HepG2 (cell line): ENCODE results near the gene RERE. TPM values are rescaled to one million over a fixed set of nuclear protein-coding genes. Genes with fewer than 3 reads are reported as not detected.

Experiments used
- ATAC-seq: fragments of 200-7000 bp; cut with Tn5 transposase; 3 replicates; pipeline ENCODE4 v1.9.1; 2020; ENCODE audit warnings: mild to moderate bottlenecking, moderate library complexity
- BruUV-seq: library from RNA; stranded (reverse); fragments of 400-500 nt; replicated peaks from 2 replicates; lab custom pipeline; 2021; lab: Mats Ljungman, UMichigan
- CTCF ChIA-PET: fragments of 300-600 bp; formaldehyde crosslinking; extraction: SDS; loops from one replicate; lab custom pipeline; 2021; ENCODE audit warnings: low total read pairs, inconsistent platforms, low intra/inter-chr PET ratio; lab: Yijun Ruan, JAX
- POLR2A ChIA-PET: fragments of 350-600 bp; sonication (Branson Sonifier 250); formaldehyde crosslinking; loops from one replicate; lab custom pipeline; 2020; ENCODE audit warnings: antibody characterized with exemption, inconsistent platforms; lab: Yijun Ruan, JAX
- DNase-seq: peaks from one replicate; pipeline ENCODE4 v3.0.0-alpha.2; 2015; ENCODE audit warnings: low spot score
- FAIRE-seq: peaks from 3 replicates; lab custom pipeline; 2011; peaks lifted over from hg19 to GRCh38; lab: Jason Lieb, UNC
- H2AFZ ChIP-seq: one replicate; pipeline ENCODE4 v1.6.1; 2011; ENCODE audit warnings: low read length, inconsistent platforms
- H3K27ac ChIP-seq: fragments of 300-600 bp; 3 replicates; pipeline ENCODE4 v1.8.0; 2011; ENCODE audit warnings: mixed run types, mild to moderate bottlenecking, mixed read lengths, low read length, inconsistent platforms; ENCODE audit not compliant: insufficient read depth; ENCODE audit errors: extremely low read length
- H3K27me3 ChIP-seq, 2 experiments: fragments of 200-600 bp in 1 of 2; 2 replicates in 1 of 2; 3 replicates in 1 of 2; pipeline versions ENCODE4 v1.6.0 to v1.8.0; 2011; ENCODE audit warnings: low read length in 2 of 2, mild to moderate bottlenecking in 2 of 2, moderate library complexity in 2 of 2, inconsistent platforms in 1 of 2; ENCODE audit not compliant: insufficient read depth in 2 of 2, control insufficient read depth in 1 of 2
- H3K36me3 ChIP-seq, 2 experiments: fragments of 200-600 bp in 1 of 2; replicated peaks in 1 of 2; 2 replicates in 1 of 2; 3 replicates in 1 of 2; pipeline versions ENCODE4 v1.5.1 to v1.8.0; 2011; ENCODE audit warnings: low read length in 2 of 2, inconsistent platforms in 1 of 2; ENCODE audit not compliant: insufficient read depth in 2 of 2, control insufficient read depth in 1 of 2
- H3K4me1 ChIP-seq: 2 replicates; pipeline ENCODE4 v1.5.1; 2012; ENCODE audit warnings: low read length, inconsistent platforms; ENCODE audit not compliant: insufficient read depth
- H3K4me2 ChIP-seq: 2 replicates; pipeline ENCODE4 v1.6.0; 2011; ENCODE audit warnings: low read depth, low read length, inconsistent platforms
- H3K4me3 ChIP-seq, 3 experiments: fragments of 200-600 bp in 1 of 3; sonication (generic), shearing (Covaris generic) in 1 of 3; replicated peaks in 1 of 3; 2 replicates each; pipeline ENCODE4 v1.5.1; 2011 to 2016; ENCODE audit warnings: low read length in 3 of 3, inconsistent platforms in 2 of 3, low read depth in 2 of 3, mild to moderate bottlenecking in 2 of 3, control low read depth in 1 of 3, mixed read lengths in 1 of 3; ENCODE audit not compliant: insufficient read depth in 1 of 3
- H3K79me2 ChIP-seq: one replicate; pipeline ENCODE4 v1.6.1; 2011; ENCODE audit warnings: low read length, inconsistent platforms; ENCODE audit not compliant: insufficient read depth
- H3K9ac ChIP-seq: 2 replicates; pipeline ENCODE4 v1.6.0; 2011; ENCODE audit warnings: mild to moderate bottlenecking, low read depth, low read length, inconsistent platforms; ENCODE audit not compliant: insufficient read depth
- H3K9me3 ChIP-seq: 2 replicates; pipeline ENCODE4 v1.5.1; 2012; ENCODE audit warnings: mild to moderate bottlenecking, low read length
- H4K20me1 ChIP-seq: 2 replicates; pipeline ENCODE4 v1.6.0; 2011; ENCODE audit warnings: inconsistent platforms, mild to moderate bottlenecking, low read length, moderate library complexity; ENCODE audit not compliant: insufficient read depth
- CREM ChIP-seq, 2 experiments: sonication (generic) in 1 of 2; formaldehyde crosslinking in 1 of 2; IDR thresholded peaks; 2 replicates each; pipeline versions ENCODE4 v1.4.0 to v1.6.1; 2016 to 2020; ENCODE audit warnings: antibody characterized with exemption in 1 of 2, mild to moderate bottlenecking in 1 of 2, missing genetic modification reagents in 1 of 2
- SIX1 ChIP-seq: sonication (generic); formaldehyde crosslinking; IDR thresholded peaks from 2 replicates; pipeline ENCODE4 v1.4.0; 2020; ENCODE audit warnings: missing genetic modification reagents, borderline replicate concordance
- WGBS: methylation state at CpG from one replicate; pipeline ENCODE4 v1.1.6; 2017; ENCODE audit warnings: low lambda C conversion rate; 5-methylcytosine and 5-hydroxymethylcytosine counted together
- in situ Hi-C: cut with HindIII; loops from 2 replicates; pipeline ENCODE4 v1.10.0; 2017; ENCODE audit warnings: low pct_unique_long_range_greater_than_20kb; ENCODE audit not compliant: extremely low pct_ligation_motif_present
- intact Hi-C: fragments of 100-400 bp; cut with micrococcal nuclease; formaldehyde crosslinking; loops from one replicate; pipeline ENCODE4 v1.10.0; 2022; ENCODE audit not compliant: unreplicated experiment
- polyA plus RNA-seq, 8 experiments: library from polyadenylated mRNA; depleted of rRNA in 3 of 8; stranded (reverse) in 7 of 8; unstranded in 1 of 8; fragments of >200 nt; fragmentation: Illumina TruSeq in 4 of 8; extraction: Trizol in 4 of 8; gene quantifications; 2 replicates each; pipeline versions ENCODE4 v1.2.1 to v1.2.3, GENCODE V29; 2011 to 2016; ENCODE audit warnings: low read depth in 4 of 8, missing spikeins in 1 of 8, mixed read lengths in 1 of 8; ENCODE audit not compliant: insufficient read depth in 1 of 8
- total RNA-seq, 5 experiments: library from RNA; depleted of rRNA; stranded (reverse); fragments of >200 nt; fragmentation: Illumina TruSeq; extraction: Trizol; gene quantifications; 2 replicates each; pipeline ENCODE4 v1.2.3, GENCODE V29; 2016; ENCODE audit warnings: low read depth in 1 of 5
- TF ChIP-seq, protein P1 (sequence below): sonication (generic); formaldehyde crosslinking; IDR thresholded peaks from 2 replicates; pipeline ENCODE4 v1.5.0; 2020; ENCODE audit warnings: mild to moderate bottlenecking, missing genetic modification reagents, borderline replicate concordance
- TF ChIP-seq, protein P2 (sequence below): sonication (generic); formaldehyde crosslinking; IDR thresholded peaks from 2 replicates; pipeline ENCODE4 v1.4.0; 2020; ENCODE audit warnings: low read depth, missing genetic modification reagents

Gene RERE
- total and polyA plus RNA-seq, 2 of the 13 experiments (the other 11 are each of a cell fraction or from before 2014, with no cell fraction given), result 18.3 to 21.9 TPM

DNA sequence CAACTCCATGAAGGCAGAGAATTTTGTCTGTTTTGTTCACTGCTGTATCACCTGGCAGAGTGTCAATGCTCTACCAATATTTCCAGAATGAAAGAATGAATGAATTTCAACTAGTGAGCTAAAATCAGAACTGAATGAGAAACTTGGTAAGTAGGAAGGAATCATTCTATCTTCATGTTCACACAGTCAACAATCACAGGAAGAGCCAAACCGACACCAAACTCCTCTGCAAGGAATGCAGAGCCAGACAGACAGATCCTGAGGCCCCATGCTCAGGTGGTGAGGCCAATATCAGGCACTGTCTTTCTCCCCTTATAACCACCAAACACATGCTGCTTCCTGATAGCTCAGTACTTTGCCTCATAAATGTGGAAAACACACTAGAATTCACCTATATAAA, 360.4 kb downstream of the RERE start:
- H3K4me1 ChIP-seq, result no peaks in the 10 kb centered on the region
- in situ Hi-C loops (no loop called here), intact Hi-C loops (no loop called here)
- H3K27ac ChIP-seq, result no peak overlapping the region
- BruUV-seq, result no TSS peak
- H3K4me3 ChIP-seq, result no peak overlapping the region
- H3K4me2 ChIP-seq, result no peak overlapping the region
- DNase-seq, result no peak
- no peaks in the 10 kb centered on the region for H3K27me3 ChIP-seq
- H3K9ac ChIP-seq, result no peak overlapping the region
- 92% methylated on average over 1 of the region's 1 CpG for WGBS
- no peaks in the 10 kb centered on the region; the same call in 1 of the 2 replicates for H4K20me1 ChIP-seq
- H3K36me3 ChIP-seq, result peaks cover 18 to 39% of the 10 kb centered on the region in 2 experiments; a peak in 4 of 5 replicates
- H2AFZ ChIP-seq, result no peak overlapping the region
- TF ChIP-seq SIX1, result no peak
- TF ChIP-seq, protein P1, sequence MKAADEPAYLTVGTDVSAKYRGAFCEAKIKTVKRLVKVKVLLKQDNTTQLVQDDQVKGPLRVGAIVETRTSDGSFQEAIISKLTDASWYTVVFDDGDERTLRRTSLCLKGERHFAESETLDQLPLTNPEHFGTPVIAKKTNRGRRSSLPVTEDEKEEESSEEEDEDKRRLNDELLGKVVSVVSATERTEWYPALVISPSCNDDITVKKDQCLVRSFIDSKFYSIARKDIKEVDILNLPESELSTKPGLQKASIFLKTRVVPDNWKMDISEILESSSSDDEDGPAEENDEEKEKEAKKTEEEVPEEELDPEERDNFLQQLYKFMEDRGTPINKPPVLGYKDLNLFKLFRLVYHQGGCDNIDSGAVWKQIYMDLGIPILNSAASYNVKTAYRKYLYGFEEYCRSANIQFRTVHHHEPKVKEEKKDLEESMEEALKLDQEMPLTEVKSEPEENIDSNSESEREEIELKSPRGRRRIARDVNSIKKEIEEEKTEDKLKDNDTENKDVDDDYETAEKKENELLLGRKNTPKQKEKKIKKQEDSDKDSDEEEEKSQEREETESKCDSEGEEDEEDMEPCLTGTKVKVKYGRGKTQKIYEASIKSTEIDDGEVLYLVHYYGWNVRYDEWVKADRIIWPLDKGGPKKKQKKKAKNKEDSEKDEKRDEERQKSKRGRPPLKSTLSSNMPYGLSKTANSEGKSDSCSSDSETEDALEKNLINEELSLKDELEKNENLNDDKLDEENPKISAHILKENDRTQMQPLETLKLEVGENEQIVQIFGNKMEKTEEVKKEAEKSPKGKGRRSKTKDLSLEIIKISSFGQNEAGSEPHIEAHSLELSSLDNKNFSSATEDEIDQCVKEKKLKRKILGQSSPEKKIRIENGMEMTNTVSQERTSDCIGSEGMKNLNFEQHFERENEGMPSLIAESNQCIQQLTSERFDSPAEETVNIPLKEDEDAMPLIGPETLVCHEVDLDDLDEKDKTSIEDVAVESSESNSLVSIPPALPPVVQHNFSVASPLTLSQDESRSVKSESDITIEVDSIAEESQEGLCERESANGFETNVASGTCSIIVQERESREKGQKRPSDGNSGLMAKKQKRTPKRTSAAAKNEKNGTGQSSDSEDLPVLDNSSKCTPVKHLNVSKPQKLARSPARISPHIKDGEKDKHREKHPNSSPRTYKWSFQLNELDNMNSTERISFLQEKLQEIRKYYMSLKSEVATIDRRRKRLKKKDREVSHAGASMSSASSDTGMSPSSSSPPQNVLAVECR (CRISPR knock-in tag), result no peak
- no peak for TF ChIP-seq CREM (IDR thresholded peaks at IDR 0.05)
- TF ChIP-seq CREM (CRISPR knock-in tag; IDR thresholded peaks at IDR 0.05), result no peak
- TF ChIP-seq, protein P2, sequence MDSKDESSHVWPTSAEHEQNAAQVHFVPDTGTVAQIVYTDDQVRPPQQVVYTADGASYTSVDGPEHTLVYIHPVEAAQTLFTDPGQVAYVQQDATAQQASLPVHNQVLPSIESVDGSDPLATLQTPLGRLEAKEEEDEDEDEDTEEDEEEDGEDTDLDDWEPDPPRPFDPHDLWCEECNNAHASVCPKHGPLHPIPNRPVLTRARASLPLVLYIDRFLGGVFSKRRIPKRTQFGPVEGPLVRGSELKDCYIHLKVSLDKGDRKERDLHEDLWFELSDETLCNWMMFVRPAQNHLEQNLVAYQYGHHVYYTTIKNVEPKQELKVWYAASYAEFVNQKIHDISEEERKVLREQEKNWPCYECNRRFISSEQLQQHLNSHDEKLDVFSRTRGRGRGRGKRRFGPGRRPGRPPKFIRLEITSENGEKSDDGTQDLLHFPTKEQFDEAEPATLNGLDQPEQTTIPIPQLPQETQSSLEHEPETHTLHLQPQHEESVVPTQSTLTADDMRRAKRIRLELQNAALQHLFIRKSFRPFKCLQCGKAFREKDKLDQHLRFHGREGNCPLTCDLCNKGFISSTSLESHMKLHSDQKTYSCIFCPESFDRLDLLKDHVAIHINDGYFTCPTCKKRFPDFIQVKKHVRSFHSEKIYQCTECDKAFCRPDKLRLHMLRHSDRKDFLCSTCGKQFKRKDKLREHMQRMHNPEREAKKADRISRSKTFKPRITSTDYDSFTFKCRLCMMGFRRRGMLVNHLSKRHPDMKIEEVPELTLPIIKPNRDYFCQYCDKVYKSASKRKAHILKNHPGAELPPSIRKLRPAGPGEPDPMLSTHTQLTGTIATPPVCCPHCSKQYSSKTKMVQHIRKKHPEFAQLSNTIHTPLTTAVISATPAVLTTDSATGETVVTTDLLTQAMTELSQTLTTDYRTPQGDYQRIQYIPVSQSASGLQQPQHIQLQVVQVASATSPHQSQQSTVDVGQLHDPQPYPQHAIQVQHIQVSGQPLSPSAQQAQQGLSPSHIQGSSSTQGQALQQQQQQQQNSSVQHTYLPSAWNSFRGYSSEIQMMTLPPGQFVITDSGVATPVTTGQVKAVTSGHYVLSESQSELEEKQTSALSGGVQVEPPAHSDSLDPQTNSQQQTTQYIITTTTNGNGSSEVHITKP (CRISPR knock-in tag), result no peak
- FAIRE-seq, result no peak
- ChIA-PET CTCF (no interaction called here), POLR2A (no interaction called here)
- no peaks in the 10 kb centered on the region for H3K9me3 ChIP-seq
- peaks cover 24% of the 10 kb centered on the region for H3K79me2 ChIP-seq
- ATAC-seq, result no peak
